GM12865 (cell line): ENCODE measurements around the gene CDK18.

Source experiments
- DNase-seq: peaks from one replicate; pipeline ENCODE4 v3.0.0; 2010; ENCODE audit warnings: low read depth
- H3K4me3 ChIP-seq: 2 replicates; pipeline ENCODE4 v1.5.1; 2011; ENCODE audit warnings: mild to moderate bottlenecking, low read depth, low read length, control low read depth
- CTCF ChIP-seq: IDR thresholded peaks from 2 replicates; pipeline ENCODE4 v1.5.1; 2011; ENCODE audit warnings: low read length, control low read depth, low read depth, inconsistent platforms; ENCODE audit not compliant: insufficient read depth; ENCODE audit errors: missing control alignments

The CDK18 gene

GRCh38 chr1:205537386-205538018 lies 33.0 kb downstream of the CDK18 start:
- no peak for TF ChIP-seq CTCF
- no peak for DNase-seq
- no peak overlapping the region for H3K4me3 ChIP-seq

GRCh38 chr1:205538235-205538840 lies 33.9 kb downstream of the CDK18 start:
- no peak for TF ChIP-seq CTCF
- no peak overlapping the region for H3K4me3 ChIP-seq
- DNase-seq: no peak

- no peak for TF ChIP-seq CTCF
- H3K4me3 ChIP-seq: no peak overlapping the region
- DNase-seq: no peak
Observed at GRCh38 chr1:205541161-205541886, 36.9 kb downstream of the CDK18 start.

- no peak for DNase-seq
- no peak for TF ChIP-seq CTCF
- no peak overlapping the region for H3K4me3 ChIP-seq
Observed at GRCh38 chr1:205542367-205542766, 37.9 kb downstream of the CDK18 start.

- TF ChIP-seq CTCF: no peak
- no peak for DNase-seq
- H3K4me3 ChIP-seq: no peak overlapping the region
Observed at GRCh38 chr1:205543351-205544301, 39.2 kb downstream of the CDK18 start.
